GM19468 (cell line): ENCODE data around the gene PAK6.

Source experiments
- ATAC-seq: cut with Tn5 transposase; IDR thresholded peaks from one replicate; pipeline ENCODE4 v1.9.1; 2021; ENCODE audit warnings: mild to moderate bottlenecking, moderate library complexity, moderate number of reproducible peaks; ENCODE audit not compliant: unreplicated experiment; ENCODE audit errors: extremely low read depth

The PAK6 gene

GRCh38 chr15:40274350-40275274 lies 35.7 kb downstream of the PAK6 start:
- ATAC-seq, result no peak

- ATAC-seq, result no peak
Observed at GRCh38 chr15:40275523-40275922, 36.7 kb downstream of the PAK6 start.

- ATAC-seq, result no peak
Observed at GRCh38 chr15:40275954-40276353, 37.1 kb downstream of the PAK6 start.

GRCh38 chr15:40276927-40277326 lies 38.1 kb downstream of the PAK6 start:
- ATAC-seq, result no peak

DNA sequence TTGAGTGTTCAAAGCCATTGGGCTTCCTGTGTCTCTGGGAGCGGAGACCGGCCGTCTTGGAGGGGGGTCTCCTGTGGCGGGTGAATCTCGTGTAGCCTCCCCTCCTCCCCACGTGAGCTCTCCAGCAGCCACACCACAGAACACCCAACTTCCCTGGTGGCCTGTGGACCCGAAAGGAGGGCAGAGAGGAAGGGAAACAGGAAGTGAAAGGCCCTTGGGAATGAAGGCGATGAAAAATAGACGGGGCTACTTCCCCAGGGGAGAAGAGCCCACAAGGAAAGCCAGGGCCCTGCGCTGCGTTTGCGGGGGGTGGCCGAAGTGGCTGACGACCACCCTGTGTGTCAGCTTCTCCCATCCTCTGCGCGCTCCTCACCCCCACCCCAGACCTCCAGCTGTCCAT lies 38.6 kb downstream of the PAK6 start:
- ATAC-seq, result no peak

DNA sequence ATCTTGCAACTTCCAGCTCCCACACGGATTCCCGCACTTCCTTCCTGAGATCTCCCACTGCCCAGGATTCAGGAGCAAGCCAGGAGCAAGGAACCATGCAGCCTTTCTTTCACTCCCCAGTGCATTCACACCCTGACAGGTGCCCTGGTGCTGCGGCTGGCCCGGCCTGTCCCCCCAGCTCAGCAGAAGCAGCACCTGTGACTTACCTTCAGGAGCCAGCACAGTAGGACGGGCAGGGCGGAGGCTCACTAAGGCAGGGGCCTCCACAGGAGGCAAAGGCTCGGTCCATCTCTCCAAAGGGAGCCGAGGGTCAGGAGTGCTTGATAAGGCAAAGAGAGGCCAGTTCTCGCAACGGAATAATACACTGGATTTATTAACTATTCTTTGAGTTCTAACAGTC lies 39.2 kb downstream of the PAK6 start:
- ATAC-seq, result no peak

DNA sequence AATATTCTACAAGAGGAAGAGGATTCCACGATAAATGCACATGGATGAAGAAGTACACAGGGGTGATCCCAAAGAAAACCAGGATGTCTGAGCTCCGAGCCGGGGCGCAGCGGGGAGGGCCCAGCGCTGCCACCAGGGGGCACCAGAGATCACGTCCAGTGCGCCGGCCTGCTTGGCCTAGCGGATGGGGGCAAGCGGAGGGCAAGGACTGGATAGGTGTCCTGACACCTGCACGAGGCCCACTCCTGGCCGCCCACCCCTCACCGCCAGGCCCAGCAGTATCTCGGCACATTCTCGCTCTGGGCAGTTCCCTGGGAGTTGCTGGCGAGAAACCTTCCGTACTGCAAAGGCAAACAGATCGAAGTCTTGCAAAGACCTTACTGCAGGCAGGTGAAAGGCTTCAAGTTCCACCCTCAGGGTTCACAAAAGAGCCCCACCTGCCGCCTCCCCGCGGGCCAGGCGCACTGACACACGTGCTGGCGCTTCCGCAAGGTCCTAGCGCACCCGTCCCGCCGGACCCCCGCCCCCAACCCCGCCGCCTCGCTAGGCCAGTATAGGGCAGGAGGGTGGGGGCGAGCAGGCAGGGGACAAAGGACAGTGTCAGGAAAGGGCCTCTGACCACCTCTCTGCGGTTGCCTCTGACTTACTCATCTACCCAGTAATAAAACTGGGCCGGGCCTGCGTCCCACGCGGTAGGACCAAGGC lies 40.7 kb downstream of the PAK6 start:
- no peak for ATAC-seq

GRCh38 chr15:40280260-40281056 lies 41.6 kb downstream of the PAK6 start:
- no peak for ATAC-seq

GRCh38 chr15:40281057-40281800 lies 42.4 kb downstream of the PAK6 start:
- no peak for ATAC-seq

DNA sequence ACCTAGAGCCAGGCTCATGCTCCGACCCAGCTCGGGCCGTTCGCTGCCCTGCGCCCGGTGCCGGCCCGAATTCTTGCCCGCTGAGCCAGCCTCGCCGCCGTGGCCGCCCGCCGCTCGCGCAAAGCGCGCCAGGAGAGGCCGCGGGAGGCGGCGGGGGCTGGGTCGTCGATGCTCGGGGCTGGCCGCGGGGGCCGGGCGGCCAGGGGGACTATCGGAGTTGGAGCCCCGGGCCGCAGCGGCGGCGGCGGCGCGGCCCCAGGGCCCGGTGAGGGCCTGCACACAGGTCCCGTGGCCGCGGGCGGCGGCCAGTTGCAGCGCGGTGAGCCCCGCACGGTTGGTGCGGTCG lies 42.9 kb downstream of the PAK6 start:
- ATAC-seq, result no peak

GRCh38 chr15:40282147-40282868 lies 43.4 kb downstream of the PAK6 start:
- no peak for ATAC-seq

DNA sequence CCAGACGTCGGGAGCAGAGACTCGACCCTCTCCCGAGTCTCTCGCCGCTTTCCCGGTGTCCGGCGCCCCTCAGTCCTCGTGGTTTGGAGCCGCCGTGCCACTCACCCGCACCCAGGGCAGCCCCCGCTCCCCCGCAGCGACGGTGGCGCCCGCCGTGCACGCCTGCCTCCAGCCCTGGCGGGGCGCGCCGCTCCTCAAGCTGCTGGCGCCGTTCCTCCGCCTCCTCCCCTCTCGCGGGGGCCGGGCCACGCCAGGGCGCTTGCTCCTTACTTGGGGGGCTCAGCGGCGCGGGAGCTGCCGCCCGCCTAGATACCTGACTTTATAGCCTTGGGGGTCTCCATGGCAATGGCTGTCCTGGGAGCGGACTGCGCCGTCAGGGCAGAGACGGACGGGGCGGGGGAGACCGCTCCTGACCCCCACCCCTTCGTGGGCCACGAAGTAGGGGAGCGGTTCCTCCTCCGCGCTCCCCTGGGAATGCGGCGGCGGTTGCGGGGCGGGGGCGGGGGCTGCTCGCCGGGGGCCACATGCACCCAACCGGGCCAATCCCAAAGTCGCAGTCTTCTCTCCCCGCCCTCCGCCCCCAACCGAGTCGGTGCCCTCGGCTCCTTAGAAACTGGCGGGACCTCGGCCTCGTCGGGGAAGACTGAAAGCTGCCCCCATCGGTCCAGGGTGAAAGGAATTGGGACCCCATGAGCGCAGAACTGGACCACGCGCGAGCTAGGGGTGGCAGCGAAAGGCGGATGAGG lies 44.2 kb downstream of the PAK6 start, which contains the start of gene ANKRD63:
TSS of gene ANKRD63 (minus strand) at position 196 of the 746 bp plus-strand sequence. CDS start 478 bp downstream, outside the sequence.
- ATAC-seq, result no peak

- ATAC-seq, result no peak
Observed at GRCh38 chr15:40283615-40284300, 44.9 kb downstream of the PAK6 start.

DNA sequence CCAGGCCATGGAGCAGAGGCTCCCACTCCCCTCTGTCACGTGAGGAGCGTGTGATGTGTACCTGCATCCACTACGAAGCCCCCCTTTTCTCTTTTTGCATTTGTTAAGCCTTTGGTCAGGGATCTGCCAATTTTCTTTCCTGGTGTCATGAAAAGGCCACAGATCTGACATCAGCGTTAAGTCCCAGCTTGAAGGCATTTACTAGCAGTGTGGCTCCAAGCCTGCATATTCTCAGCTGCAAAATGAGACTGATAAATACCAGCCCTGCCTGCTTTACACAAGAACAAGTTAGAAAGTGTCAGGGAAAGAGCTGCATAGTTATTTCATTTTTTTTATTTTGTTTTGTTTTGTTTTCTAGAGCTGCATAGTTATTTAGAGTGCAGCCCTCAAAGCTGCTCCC lies 46.3 kb downstream of the PAK6 start:
- no peak for ATAC-seq

GRCh38 chr15:40285554-40286011 lies 46.7 kb downstream of the PAK6 start:
- no peak for ATAC-seq

- no peak for ATAC-seq
Observed at GRCh38 chr15:40286061-40286532, 47.2 kb downstream of the PAK6 start.

GRCh38 chr15:40286794-40287193 lies 47.9 kb downstream of the PAK6 start:
- no peak for ATAC-seq

DNA sequence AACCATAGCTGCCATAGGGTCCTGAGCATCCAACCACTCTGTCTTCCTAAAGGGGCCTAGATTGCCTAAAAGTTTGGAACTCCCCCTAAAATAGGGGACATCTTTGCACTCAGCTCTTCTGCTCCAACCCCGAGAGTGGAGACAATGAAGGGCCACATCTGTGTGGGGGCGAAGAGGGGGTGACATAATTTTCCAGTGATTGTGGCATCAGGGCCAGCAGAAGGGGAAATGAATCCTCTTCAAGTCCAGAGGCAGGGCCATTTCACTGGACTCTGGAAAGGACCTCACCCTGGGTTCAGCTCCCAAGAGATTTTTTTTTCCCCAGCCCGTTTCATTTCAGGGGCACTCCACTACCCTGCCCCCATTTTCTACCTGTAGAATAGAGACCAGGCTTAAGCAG lies 48.6 kb downstream of the PAK6 start:
- ATAC-seq, result no peak
